ENCODE data around the gene STK32C.
"Not testable (repeated sequence)": the region's sequence is repeated elsewhere in the genome, so short reads cannot be mapped to it uniquely, and the experiment has no call there.

Gene STK32C

GRCh38 chr10:132232981-132233380 lies 74.8 kb downstream of the STK32C start:
- DNase-seq (ENCODE audit: low read depth in 4 of 4, low spot score in 1 of 4), result no peak

- DNase-seq (ENCODE audit: low read depth in 4 of 4, low spot score in 1 of 4), result no peak
Observed at GRCh38 chr10:132232023-132232951, 75.5 kb downstream of the STK32C start.

GRCh38 chr10:132231656-132232022 lies 76.1 kb downstream of the STK32C start:
- no peak for DNase-seq (ENCODE audit: low read depth in 4 of 4, low spot score in 1 of 4)

- DNase-seq (ENCODE audit: low read depth in 4 of 4, low spot score in 1 of 4), result no peak
Observed at GRCh38 chr10:132230557-132231210, 77.1 kb downstream of the STK32C start.

- DNase-seq (ENCODE audit: low read depth in 4 of 4, low spot score in 1 of 4), result peak in 1 of 4 experiments; percentile 25
Observed at GRCh38 chr10:132229834-132230556, 77.8 kb downstream of the STK32C start.

- DNase-seq (ENCODE audit: low read depth in 4 of 4, low spot score in 1 of 4), result no peak
Observed at GRCh38 chr10:132229096-132229495, 78.7 kb downstream of the STK32C start.

GRCh38 chr10:132228616-132229015 lies 79.1 kb downstream of the STK32C start:
- DNase-seq (ENCODE audit: low read depth in 4 of 4, low spot score in 1 of 4), result no peak

- no peak for DNase-seq (ENCODE audit: low read depth in 4 of 4, low spot score in 1 of 4)
Observed at GRCh38 chr10:132227851-132228390, 79.8 kb downstream of the STK32C start.

- no peak for DNase-seq (ENCODE audit: low read depth in 4 of 4, low spot score in 1 of 4)
Observed at GRCh38 chr10:132226586-132227405, 81.0 kb downstream of the STK32C start.

- DNase-seq (ENCODE audit: low read depth in 4 of 4, low spot score in 1 of 4), result no peak
Observed at GRCh38 chr10:132225849-132226205, 81.9 kb downstream of the STK32C start.

GRCh38 chr10:132225073-132225848 lies 82.5 kb downstream of the STK32C start:
- no peak for DNase-seq (ENCODE audit: low read depth in 4 of 4, low spot score in 1 of 4)

GRCh38 chr10:132224343-132225072 lies 83.2 kb downstream of the STK32C start:
- DNase-seq (ENCODE audit: low read depth in 4 of 4, low spot score in 1 of 4), result no peak

- DNase-seq (ENCODE audit: low read depth in 4 of 4, low spot score in 1 of 4), result no peak
Observed at GRCh38 chr10:132223611-132224342, 84.0 kb downstream of the STK32C start.

- peak; percentile 24 to 60 (median 42) for DNase-seq (ENCODE audit: low read depth in 4 of 4, low spot score in 1 of 4)
Observed at GRCh38 chr10:132223156-132223590, 84.6 kb downstream of the STK32C start.

GRCh38 chr10:132222726-132223125 lies 85.0 kb downstream of the STK32C start:
- DNase-seq (ENCODE audit: low read depth in 4 of 4, low spot score in 1 of 4), result no peak

GRCh38 chr10:132220996-132221395 lies 86.8 kb downstream of the STK32C start:
- DNase-seq (ENCODE audit: low read depth in 4 of 4, low spot score in 1 of 4), result not testable (repeated sequence)

GRCh38 chr10:132220061-132220460 lies 87.7 kb downstream of the STK32C start:
- no peak for DNase-seq (ENCODE audit: low read depth in 4 of 4, low spot score in 1 of 4)

GRCh38 chr10:132219486-132219885 lies 88.3 kb downstream of the STK32C start:
- DNase-seq (ENCODE audit: low read depth in 4 of 4, low spot score in 1 of 4), result no peak

Measured in stimulated activated CD4-positive, alpha-beta T cell treated with anti-CD3 and anti-CD28 coated beads, Interleukin-1b, Interleukin-23, amount 100 ng/mL, for 24 hours (primary cell).